Measurements from ENCODE around the gene BANK1. TPM values are rescaled to one million over a fixed set of nuclear protein-coding genes. Genes with fewer than 3 reads are reported as not detected.

Gene BANK1
- total RNA-seq, 1 donor from 2014 or later: 0.79 TPM

DNA sequence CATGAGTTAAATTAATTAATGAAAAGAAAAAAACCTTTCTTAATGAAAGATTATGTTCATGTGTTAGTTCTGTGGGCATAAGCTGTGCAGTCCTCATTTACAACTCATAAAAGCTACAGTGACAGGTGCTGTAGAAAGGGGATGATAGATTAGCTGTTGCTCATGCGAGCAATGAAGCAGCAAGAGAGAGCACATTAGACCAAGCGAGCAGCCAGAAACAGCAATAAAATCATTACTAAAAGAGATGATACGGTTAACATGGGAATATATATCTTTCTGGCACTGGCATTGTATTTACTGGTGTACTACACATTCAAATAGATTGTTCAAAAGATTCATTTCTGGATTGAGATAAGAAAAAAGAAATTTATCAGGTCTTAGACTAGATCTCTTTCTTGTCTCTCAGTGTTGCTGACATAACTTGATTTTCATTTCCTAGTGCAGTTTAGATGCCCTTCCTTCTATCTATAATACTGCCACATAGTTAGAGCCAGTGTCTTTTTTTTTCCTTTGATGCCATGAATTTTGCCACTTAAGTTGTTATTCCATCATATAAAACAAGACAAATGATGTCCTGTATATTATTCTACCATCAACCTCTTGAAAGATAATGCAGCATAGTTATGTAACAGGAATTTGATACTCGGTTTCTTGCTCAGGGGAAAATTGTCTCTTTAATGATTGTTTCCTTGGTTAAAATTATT, 164.6 kb downstream of the BANK1 start:
- no peaks in the 10 kb centered on the region for H3K9me3 Mint-ChIP-seq (ENCODE audit: low read depth)
- peak overlapping the region; percentile 47 for H3K27ac Mint-ChIP-seq
- TF ChIP-seq, protein P1, sequence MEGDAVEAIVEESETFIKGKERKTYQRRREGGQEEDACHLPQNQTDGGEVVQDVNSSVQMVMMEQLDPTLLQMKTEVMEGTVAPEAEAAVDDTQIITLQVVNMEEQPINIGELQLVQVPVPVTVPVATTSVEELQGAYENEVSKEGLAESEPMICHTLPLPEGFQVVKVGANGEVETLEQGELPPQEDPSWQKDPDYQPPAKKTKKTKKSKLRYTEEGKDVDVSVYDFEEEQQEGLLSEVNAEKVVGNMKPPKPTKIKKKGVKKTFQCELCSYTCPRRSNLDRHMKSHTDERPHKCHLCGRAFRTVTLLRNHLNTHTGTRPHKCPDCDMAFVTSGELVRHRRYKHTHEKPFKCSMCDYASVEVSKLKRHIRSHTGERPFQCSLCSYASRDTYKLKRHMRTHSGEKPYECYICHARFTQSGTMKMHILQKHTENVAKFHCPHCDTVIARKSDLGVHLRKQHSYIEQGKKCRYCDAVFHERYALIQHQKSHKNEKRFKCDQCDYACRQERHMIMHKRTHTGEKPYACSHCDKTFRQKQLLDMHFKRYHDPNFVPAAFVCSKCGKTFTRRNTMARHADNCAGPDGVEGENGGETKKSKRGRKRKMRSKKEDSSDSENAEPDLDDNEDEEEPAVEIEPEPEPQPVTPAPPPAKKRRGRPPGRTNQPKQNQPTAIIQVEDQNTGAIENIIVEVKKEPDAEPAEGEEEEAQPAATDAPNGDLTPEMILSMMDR (IDR thresholded peaks at IDR 0.05; ENCODE audit: unreplicated experiment): no peak
- no peak overlapping the region for H3K4me3 Mint-ChIP-seq (ENCODE audit: low read depth)
- no peak for DNase-seq (ENCODE audit: low spot score, unreplicated experiment)
- no peaks in the 10 kb centered on the region for H3K27me3 Mint-ChIP-seq
- H3K4me1 Mint-ChIP-seq (ENCODE audit: low read depth): peaks cover 33% of the 10 kb centered on the region
- H3K36me3 Mint-ChIP-seq (ENCODE audit: insufficient read depth): no peaks in the 10 kb centered on the region

DNA sequence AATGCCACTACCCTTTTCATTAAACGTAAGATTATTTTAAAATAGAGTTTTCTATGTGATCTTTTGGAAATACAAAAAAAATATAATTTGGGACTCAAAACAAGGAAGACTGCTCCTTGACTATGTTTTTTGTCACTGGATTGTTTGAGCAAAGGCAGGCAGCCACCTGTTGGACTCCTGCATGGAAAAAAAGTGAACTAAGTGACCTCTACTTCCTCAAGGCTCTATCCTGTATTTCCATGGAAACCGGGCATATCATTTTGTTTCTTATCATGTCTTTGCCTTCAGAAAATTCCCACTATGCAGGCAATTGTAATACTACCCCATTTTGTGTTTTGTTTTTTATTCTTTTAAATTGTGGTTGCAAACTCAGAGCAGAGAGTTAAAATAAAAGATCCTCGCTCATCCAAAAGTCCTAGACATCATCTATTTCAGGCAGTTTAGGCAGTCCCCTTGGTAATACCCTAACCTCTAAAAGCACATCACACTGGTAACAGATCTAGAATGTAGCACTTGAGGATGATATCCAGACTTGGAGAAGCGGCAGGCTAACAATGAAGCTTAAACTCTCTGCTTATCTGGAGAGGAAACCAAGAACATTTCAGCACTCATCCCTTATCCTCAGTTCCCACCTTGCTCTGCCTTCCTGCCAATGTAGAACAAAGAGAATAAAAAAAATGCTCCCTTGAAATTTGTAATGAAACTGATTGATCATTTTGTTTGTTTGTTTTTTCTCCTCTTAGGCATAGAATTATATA, 165.7 kb downstream of the BANK1 start:
- Mint-ChIP-seq H3K36me3 (ENCODE audit: insufficient read depth) (no peaks in the 10 kb centered on the region), H3K4me3 (ENCODE audit: low read depth) (no peak overlapping the region), H3K27me3 (no peaks in the 10 kb centered on the region), H3K9me3 (ENCODE audit: low read depth) (no peaks in the 10 kb centered on the region), H3K4me1 (ENCODE audit: low read depth) (peaks cover 33% of the 10 kb centered on the region), H3K27ac (no peak overlapping the region)
- TF ChIP-seq, protein P1 (IDR thresholded peaks at IDR 0.05; ENCODE audit: unreplicated experiment): no peak
- no peak for DNase-seq (ENCODE audit: low spot score, unreplicated experiment)

DNA sequence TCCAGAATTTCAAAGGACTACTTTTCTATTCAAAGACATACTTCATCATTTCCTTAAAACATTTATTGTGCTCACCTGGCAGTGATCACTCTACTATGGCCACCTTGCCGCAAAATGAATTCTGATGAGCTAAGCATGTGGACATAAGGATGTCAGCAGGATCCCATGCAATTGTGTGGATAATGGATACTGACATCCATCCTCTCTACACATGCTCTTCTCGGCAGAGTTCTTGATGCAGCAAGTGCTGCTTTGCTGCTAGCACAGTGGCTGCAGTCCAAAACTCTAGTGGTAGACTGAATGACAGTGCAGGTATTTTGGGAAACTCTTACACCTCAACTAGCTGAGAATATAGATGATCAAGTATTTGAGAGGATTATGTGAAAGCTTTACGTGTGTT, 168.0 kb downstream of the BANK1 start:
- H3K27me3 Mint-ChIP-seq: no peaks in the 10 kb centered on the region
- H3K27ac Mint-ChIP-seq: no peak overlapping the region
- H3K36me3 Mint-ChIP-seq (ENCODE audit: insufficient read depth): no peaks in the 10 kb centered on the region

DNA sequence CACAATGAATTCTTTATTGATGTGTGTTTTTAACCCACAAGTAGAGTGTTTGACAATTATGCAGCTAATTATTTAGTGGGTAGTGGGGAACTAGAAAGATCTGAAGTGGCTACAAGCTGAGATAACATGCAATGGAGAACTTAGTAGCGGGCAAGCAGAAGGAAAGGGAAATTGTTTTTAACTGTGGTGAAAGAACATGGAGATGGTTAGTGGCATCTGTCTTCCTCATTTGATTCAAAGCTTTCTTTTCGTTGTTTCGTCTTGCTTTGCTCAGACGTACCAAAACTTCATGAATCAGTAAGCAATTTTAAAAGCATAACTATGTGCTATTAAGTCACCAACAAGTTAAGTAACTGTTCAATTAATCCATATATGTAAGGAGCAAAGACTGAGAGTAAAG, 169.9 kb downstream of the BANK1 start:
- Mint-ChIP-seq H3K4me3 (ENCODE audit: low read depth) (no peak overlapping the region), H3K27ac (no peak overlapping the region), H3K27me3 (peaks cover 2% of the 10 kb centered on the region), H3K36me3 (ENCODE audit: insufficient read depth) (no peaks in the 10 kb centered on the region), H3K4me1 (ENCODE audit: low read depth) (peaks cover 14% of the 10 kb centered on the region), H3K9me3 (ENCODE audit: low read depth) (no peaks in the 10 kb centered on the region)
- TF ChIP-seq, protein P1 (IDR thresholded peaks at IDR 0.05; ENCODE audit: unreplicated experiment): no peak
- DNase-seq (ENCODE audit: low spot score, unreplicated experiment): no peak

More for the DNA sequence above, 168.0 kb downstream of the BANK1 start:
- DNase-seq (ENCODE audit: low spot score, unreplicated experiment): no peak
- TF ChIP-seq, protein P1 (IDR thresholded peaks at IDR 0.05; ENCODE audit: unreplicated experiment): no peak
- Mint-ChIP-seq H3K9me3 (ENCODE audit: low read depth) (no peaks in the 10 kb centered on the region), H3K4me1 (ENCODE audit: low read depth) (peaks cover 31% of the 10 kb centered on the region), H3K4me3 (ENCODE audit: low read depth) (no peak overlapping the region)

DNA sequence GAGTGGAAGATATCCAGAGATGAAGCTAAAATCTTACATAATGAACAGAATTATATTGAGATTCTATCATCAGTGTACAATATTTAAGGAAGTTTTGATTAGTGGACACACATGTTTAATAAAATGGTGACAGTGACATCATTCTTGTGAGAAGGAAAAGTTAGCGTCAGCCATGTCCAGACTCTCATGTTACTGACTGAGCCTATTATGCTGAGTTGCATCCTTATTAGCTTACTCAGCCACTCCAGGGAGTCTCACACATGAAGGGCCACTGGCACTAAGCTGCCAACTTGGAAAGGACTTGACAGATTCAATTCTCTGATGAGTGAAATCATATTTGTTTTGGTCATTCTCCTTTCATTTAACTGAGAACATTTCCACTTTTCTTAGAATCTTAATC, 170.6 kb downstream of the BANK1 start:
- Mint-ChIP-seq H3K27me3 (peaks cover 2% of the 10 kb centered on the region), H3K4me3 (ENCODE audit: low read depth) (no peak overlapping the region), H3K9me3 (ENCODE audit: low read depth) (no peaks in the 10 kb centered on the region), H3K4me1 (ENCODE audit: low read depth) (peaks cover 12% of the 10 kb centered on the region), H3K27ac (no peak overlapping the region), H3K36me3 (ENCODE audit: insufficient read depth) (no peaks in the 10 kb centered on the region)
- no peak for DNase-seq (ENCODE audit: low spot score, unreplicated experiment)
- TF ChIP-seq, protein P1 (IDR thresholded peaks at IDR 0.05; ENCODE audit: unreplicated experiment): no peak

Measured in progenitor cell of endocrine pancreas (in vitro differentiated cells).